ENCODE results near the gene GBP4.

DNA sequence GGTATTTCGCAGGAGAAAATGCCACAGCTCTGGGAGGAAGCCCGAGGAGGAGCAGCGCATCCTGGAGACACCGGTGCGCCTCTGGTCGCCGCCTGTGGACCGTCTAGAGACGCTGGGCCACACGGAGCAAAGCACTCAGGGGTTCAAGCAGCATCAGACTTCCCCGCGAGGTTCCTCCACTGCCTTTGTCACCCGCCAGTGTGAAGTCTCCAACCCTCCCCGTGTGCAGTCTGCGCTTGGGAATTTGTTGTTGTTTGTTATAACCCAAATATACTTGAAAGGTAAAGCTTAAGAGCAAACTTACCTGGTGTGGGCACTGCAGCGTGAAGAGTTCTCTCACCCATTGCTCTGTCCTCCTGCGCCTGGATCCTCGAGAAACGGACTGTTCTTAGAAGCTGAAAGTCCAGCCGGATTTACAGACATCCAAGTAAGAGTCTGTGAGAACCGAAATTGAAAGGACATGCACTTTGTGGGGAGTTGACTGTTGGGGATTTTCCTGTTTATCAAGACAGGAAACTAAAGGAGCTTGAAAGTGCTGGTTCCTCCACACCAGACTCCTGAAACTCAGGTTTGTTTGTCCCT lies at the start of gene GBP4:
- no peak for TF ChIP-seq CTCF (IDR thresholded peaks at IDR 0.05; ENCODE audit: poor library complexity)
- TF ChIP-seq EZH2phosphoT487 (IDR thresholded peaks at IDR 0.05; ENCODE audit: low read depth, severe bottlenecking, unreplicated experiment) = no peak
- no peak for TF ChIP-seq EZH2 (IDR thresholded peaks at IDR 0.05; ENCODE audit: borderline replicate concordance)
